GM21381 (cell line): ENCODE measurements around the gene CYP8B1.
A peak's percentile ranks its signal among the peaks of the same experiment; 100 is the strongest.
"Not testable (repeated sequence)": the region's sequence is repeated elsewhere in the genome, so short reads cannot be mapped to it uniquely, and the experiment has no call there.

Experiments used
- ATAC-seq: cut with Tn5 transposase; IDR thresholded peaks from one replicate; pipeline ENCODE4 v1.9.1; 2021; ENCODE audit warnings: mild to moderate bottlenecking, moderate library complexity; ENCODE audit not compliant: unreplicated experiment

CYP8B1 gene

DNA sequence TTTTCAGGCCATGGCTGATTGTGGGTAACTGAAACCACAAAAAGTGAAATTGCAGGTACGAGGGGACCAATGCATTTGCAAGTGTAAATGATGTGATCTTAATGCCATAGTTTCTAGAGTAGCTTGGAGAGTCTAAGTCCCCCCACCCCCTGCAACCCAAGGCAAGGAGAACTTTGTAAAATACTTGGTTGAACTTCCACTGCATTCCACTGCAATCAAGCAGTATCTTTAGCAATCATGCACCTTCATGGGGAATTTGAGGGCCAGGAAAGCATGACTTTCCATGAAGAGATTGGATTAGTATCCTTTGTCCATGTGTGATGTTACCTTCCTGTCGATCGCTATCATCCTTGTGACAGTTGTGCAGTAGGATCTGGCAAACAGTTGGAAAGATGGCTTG is 11.4 kb upstream of the CYP8B1 start:
- no peak for ATAC-seq

DNA sequence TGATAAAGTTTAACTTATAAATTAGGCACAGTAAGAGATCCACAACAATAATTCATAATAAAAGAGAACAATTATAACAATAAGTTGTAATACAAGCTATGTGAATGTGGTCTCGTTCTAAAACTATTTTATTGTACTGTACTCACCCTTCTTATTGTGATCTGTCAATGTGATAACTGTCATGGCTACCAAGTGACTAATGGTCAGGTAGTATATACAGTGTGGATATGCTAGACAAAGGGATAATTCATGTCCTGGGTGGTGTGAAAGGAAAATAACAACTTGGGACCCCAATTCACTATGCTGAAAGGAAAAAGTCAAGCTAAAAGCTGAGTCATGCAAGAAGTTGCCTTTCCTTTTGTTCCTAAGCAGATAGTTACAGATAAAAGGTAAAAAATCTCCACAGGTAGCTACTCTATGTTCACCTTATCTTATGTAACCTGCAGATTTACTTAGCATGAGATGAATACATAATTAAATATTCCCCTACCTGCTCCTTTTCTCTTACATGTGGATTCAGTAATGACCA is 10.7 kb upstream of the CYP8B1 start:
- ATAC-seq = no peak

DNA sequence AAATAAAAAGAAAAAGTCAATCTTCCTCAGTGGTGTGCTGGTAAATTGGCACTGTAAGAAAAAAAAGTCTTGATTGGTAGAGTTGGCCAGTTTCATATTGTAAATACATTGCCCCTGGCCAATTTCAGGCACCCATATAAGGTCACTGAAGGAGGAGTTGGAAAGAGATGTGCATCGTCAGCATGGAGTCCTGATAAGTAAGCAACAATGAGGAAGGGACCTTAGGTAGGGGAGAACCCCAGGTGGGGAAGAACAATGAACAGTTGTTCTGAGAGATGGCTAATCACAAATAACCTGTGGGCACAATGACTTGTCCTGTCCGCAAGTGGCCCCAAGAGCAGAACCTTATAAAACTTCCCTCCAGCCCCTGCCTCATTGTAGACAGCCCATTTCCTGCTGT is 8.6 kb upstream of the CYP8B1 start:
- no peak for ATAC-seq

DNA sequence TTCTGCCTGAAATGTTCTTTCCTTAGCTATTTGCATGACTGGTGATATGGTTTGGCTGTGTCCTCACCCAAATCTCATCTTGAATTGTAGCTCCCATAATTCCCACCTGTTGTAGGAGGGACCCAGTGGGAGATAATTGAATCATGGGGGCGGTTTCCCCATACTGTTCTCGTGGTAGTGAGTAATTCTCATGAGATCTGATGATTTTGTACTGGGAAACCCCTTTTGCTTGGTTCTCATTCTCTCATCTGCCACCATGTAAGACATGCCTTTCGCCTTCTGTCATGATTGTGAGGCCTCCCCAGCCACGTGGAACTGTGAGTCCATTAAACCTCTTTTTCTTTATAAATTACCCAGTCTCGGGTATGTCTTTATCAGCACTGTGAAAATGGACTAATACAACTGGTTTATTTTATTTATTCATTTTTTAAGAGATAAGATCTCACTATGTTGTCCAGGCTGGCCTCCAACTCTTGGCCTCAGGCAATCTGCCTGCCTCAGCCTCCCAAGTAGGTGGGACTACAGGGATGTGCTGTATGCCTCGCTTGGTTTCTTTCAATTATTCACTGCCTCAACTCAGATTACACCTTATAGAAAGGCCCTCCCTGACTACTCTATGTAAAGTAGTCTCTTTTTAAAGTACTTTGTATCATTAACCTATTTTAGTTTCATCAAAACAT is 7.7 kb upstream of the CYP8B1 start:
- ATAC-seq = not testable (repeated sequence)

DNA sequence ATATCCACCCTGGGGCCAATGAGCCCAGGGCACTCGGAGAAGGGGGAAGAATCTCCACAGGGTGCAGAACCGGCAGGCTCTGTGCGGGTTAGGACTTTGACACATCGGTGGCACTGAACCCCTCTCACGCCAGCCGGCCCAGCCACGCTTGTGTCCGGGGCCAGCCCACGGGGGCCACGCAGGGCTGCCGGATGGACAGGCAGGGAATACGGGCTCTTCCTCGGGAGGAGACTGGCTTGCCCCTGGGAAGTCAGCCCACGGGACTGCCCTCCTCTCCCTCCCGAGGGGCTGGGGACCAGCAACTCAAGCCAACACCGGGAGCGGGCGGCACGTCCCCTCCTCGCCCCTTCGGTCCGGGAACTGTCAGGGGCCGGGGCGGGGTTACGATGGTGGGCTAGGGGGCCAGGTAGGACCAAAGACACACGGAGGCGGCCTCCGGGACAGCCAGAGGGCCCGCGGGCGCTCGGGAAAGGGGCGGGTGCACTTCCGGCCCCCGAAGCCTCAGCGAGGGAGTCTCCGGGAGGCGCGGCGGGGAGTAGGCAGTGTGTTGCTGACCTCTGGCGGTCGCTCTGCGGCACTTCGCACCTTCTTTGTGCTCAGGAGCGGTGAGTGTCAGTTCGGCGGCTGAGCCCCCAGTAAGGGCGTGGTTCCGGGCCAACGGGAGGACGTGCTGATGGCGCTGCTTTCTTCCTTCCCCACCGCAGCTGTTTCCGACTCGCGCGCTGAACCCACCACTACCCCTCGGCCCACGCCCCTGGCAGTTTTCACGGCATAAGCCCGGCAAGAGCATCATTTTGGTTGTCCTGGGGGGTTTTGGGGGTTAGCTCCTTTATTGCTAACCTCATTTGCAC is 5.1 kb upstream of the CYP8B1 start:
- ATAC-seq = peak; percentile 97

DNA sequence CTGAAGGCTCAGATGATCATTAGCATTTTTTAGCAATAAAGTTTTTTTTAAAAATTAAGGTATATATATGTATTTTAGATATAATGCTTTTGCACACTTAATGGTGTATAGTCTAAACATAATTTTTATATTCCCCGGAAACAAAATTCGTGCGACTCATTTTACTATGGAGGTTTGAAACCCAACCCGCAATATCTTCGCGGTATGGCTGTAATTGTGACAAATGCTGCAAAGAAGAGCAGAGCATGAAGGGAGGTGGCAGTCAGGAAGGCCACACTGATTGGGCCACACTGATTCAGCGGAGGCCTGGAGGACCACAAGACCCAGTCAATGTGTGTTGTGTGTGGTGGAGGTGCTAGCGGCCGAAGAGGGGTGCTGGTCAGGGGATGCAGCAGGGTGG is 4.5 kb upstream of the CYP8B1 start:
- no peak for ATAC-seq

DNA sequence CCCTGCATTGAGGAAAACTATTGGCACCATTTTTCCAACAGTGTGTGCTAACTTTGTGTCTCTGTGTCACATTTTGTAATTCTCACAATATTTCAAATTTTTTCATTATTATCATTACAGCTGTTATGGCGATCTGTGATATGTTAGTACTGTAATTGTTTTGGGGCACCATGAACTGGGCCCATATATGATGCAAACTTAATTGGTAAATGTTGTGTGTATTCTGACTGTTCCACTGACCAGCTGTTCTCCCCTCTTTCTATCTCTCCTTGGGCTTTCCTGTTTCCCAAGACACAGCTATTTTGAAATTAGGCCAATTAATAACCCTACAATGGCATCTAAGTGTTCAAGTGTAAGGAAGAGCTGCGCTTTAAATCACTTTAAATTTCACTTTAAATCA is 2.2 kb upstream of the CYP8B1 start:
- no peak for ATAC-seq

DNA sequence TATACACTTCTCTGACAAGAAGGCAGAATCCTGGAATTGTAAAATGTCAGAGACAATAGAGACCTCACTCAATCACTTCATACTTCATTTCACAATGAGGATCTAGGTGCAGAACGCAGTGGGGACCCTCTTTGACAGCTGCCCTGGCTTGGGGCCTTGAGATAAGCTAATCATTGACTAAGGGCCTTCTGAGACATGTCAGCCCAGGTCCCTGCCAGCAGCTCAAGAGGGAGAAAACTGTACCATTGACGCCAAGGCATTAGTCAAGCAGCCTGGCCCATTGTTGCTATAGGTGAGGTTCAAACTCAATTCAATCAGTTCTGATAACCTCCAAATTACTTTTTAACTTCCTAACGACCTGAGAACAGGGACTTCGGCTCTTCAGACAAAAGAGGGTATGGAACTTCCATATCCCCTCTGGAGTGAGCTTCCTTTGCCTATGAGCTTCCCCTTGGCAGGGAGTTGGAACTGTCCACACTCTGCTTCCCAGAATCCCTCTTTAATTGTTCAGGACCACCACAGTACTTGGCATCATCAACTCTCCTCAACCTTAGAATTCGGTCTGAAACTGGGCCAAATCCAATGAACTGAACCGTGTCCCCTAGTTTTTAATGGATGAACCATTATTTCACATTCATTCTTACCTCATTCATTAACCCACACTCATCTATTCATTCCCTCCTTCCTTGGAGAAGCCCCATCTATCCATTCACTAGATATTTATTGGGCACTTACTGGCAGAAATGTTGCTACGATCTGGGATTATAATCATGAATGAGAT is 1.5 kb upstream of the CYP8B1 start:
- no peak for ATAC-seq

DNA sequence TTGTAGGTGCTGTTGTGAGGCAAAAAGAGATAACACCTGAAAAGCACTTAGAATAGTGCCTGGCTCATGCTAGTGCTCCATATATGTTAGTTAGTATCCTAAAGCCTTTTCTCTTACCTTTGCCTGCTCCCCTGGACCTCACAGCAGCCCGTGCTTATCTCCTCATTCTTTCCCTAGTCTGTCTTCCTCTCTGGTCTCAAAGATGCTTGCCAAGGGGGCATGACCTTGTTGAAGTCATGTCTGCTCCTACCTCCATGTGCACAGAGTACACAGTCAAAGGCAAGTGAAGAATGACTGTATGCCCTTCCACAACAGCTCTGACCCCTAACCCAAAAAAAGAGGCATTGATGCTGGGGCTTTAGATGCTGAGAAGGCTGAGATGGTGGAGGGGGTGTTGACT is 722 bp upstream of the CYP8B1 start:
- ATAC-seq = no peak

DNA sequence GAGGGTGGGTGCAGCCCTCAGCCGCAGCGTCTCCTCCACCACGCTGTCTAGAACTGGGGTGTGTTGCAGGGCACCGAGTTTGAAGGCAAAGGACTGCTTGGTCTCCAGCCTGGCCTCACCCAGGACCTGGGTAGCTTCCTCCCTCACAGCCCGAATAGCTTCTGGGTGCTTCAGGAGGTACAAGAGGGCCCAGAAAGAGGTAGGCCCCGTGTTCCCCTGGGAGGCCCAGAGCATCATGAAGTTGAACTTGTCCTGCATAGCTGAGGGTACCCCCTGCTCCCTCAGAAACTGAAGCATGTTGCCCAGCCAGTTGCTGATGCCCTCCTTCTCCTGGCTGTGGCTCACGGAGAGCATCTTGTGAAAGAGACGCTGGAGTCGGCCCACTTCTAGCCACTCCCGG is 930 bp downstream of the CYP8B1 start:
- no peak for ATAC-seq

DNA sequence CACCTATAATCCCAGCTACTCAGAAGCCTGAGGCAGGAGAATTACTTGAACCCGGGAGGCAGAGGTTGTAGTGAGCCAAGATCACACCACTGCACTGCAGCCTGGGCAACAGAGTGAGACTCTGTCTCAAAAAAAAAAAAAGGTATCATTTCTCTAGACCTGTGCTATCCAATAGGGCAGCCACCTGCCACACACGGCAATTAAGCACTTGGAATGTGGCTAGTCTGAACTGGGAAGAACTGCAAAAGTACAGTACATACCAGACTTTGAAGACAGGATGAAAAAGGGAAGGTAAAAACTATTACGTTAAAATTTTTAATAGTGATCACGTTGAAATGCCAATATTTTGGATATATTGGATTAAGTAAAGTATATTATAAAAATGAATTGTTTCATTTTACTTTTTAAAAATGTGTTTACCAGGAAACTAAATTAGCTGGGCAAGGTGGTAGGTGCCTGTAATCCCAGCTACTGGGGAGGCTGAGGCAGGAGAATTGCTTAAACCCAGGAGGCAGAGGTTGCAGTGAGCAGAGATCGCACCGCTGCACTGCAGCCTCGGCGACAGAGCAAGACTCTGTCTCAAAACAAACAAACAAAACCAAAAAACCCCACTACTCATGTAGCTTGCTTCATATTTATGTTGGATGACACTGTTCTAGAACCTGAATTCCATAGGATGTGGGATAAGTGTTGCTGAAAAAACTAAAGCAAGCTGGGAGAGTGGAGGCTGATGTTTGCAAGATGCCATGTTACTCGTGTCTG is 2.3 kb downstream of the CYP8B1 start:
- ATAC-seq = no peak

DNA sequence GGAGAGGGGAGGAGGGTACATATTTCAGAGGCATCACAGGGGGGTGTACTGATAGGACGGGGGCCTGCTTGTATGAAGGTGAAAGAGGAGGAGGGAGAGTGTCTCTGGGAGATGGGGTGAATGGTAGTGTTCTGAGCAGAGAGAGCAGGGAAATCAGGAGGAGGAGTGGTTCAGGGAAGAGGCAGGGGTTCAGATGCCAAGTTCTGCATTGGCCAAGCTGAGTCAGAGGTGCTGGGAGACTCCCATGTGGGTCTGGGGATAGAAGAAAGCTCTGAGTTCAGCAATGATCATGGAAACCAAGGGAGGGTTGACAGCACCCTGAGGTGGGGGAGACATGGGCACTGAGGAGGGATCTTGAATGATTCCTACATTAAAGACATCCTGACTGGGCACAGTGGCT is 3.0 kb downstream of the CYP8B1 start:
- ATAC-seq = no peak

DNA sequence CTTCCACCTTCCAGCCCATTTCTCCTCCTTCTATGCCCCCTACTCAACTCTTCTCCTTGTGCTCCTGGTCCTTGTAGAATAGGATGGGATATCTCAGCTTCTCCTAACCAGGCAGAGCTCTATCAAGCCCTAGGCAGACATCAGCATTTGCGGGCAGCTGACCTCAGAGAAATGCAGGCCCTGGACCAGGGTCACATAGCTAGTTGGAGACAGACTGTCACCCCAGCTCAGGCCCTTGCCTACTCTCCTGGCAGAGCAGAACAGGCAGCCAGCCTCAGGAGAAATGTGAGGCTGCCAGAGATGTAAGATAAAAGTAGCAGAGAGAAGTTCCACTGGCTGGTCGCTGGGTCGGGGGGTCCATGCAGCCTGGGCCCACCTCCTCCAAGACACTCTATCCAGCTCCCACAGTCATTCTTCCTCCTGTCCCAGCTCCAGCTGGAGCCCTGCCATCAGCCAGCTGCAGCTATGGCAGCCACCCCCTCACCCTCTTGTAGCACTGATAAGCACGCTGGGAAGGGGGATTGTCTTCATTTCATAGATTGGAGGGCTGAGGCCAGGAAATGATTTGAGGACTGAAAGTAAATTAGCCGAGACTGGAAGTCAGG is 4.0 kb downstream of the CYP8B1 start:
- ATAC-seq = no peak

DNA sequence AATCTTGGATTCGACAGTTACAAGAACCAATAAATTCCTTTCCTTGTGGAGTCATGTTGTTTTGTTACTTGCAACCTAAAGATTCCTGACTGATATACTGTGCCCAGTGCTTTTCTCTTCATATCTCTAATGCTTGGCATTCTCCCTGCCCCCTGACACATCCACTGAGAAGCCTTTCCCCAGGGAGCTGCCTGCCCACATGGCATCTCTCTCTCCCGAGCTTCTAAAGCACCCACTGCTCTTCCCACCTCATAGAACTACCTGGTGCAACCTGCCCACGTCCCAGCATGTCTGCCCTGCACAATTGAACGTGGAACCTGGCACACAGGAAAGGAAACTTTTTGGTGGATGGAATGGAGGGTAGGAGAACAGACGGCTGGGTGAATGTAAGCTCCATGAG is 6.8 kb downstream of the CYP8B1 start:
- no peak for ATAC-seq

DNA sequence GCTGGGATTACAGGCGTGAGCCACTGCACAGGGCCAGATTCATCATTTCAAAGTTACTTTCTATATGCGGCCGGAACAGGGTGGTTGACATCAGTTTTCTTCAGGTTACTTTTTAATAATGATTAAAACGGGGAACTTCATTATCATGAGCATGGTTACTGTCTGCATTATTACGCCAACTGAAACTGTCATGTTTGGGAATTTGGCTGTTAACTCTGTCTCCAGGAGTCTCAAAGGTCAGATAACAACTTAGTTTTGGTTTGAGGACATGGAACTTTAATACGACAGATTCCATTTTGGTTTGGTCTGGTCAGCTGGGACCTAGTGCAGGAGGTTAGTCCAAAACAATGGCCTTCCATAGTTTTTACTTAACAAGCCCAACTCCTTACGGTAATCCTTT is 8.5 kb downstream of the CYP8B1 start:
- no peak for ATAC-seq

DNA sequence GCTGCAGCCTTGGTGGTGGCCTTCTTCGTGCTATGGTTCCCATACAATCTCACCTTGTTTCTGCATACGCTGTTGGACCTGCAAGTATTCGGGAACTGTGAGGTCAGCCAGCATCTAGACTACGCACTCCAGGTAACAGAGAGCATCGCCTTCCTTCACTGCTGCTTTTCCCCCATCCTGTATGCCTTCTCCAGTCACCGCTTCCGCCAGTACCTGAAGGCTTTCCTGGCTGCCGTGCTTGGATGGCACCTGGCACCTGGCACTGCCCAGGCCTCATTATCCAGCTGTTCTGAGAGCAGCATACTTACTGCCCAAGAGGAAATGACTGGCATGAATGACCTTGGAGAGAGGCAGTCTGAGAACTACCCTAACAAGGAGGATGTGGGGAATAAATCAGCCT is 10.4 kb downstream of the CYP8B1 start:
- ATAC-seq = no peak

DNA sequence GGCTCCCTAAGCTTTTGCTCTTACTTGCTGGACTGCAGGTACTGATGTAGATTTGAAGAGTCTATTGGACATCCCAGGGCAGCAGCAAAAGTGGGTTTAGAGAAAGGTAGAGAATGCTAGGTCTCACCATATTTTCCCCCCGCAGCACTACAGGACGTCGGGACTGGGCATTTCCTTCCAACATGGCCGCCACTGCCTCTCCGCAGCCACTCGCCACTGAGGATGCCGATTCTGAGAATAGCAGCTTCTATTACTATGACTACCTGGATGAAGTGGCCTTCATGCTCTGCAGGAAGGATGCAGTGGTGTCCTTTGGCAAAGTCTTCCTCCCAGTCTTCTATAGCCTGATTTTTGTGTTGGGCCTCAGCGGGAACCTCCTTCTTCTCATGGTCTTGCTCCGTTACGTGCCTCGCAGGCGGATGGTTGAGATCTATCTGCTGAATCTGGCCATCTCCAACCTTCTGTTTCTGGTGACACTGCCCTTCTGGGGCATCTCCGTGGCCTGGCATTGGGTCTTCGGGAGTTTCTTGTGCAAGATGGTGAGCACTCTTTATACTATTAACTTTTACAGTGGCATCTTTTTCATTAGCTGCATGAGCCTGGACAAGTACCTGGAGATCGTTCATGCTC is 11.2 kb downstream of the CYP8B1 start:
- ATAC-seq = no peak

DNA sequence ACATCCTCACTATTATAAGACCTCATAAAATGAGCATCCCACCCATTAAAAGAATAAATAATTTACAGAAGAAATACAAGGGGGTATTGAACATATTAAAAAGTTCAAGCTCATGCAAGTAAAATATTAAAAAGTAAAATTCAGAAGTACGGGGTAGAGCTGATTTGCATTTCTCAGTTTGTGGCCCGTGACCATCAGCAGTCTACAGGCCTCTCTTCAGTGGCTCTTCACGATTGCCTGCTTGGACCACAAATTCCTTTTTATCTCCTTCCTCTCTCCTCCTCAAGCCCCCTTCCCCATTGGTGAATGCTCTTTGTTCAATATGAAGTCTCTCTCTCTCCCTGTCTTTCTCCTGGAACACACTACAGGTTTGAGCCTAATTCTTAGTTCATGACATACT is 19.1 kb downstream of the CYP8B1 start:
- ATAC-seq = no peak

DNA sequence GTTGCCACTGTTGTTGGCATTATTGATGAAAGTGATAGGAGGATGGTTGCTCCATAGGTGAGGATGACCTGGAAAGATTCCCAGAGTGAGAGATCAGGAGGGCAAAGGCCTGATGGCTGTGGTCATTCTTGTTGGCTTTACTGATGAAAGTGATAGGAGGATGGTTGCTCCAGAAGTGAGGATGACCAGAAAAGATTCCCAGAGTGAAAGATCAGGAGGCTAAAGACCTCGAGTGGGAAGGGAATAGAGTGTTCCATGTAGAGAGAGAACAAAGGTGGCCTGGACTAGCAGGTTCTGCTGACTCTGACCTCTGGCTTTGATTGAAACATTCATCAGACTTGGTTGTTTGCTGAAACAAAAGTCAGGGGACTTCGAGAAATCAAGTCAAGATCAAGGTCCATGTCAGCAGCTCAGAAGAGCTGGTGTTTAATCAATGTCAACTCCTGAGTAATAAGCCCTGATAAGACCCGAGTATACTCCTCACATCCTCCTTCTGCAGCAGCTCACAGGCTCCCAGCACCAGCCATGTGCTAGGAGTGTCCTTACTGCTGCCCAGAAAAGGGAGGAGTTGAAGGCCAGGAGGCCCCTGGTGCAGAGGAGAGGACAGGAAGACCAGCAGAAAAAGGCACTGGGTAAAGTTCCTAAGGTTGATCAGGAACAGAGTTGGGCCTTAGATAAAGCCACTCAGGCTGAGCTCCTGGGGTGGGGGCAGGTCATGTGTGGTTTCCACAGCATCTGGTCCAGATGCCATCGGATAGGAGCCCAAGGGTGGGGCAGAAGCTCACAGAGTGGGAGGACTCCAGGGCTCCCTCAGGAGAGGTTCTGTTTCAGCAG is 19.9 kb downstream of the CYP8B1 start:
- ATAC-seq = no peak
